Mononuclear cell (primary cell): ENCODE results near the gene CYP11A1. TPM values are rescaled to one million over a fixed set of nuclear protein-coding genes. Genes with fewer than 3 reads are reported as not detected.

ENCODE experiments used
- H3K27me3 ChIP-seq: 2 replicates; pipeline ENCODE4 v1.6.0; 2011; ENCODE audit warnings: low read length, control low read depth; ENCODE audit not compliant: insufficient read depth
- H3K4me1 ChIP-seq: 2 replicates; pipeline ENCODE4 v1.5.1; 2011; ENCODE audit warnings: mild to moderate bottlenecking, low read length, control low read depth; ENCODE audit not compliant: insufficient read depth
- H3K4me3 ChIP-seq: 2 replicates; pipeline ENCODE4 v1.5.1; 2011; ENCODE audit warnings: mild to moderate bottlenecking, low read length, moderate library complexity
- H3K9me3 ChIP-seq: 2 replicates; pipeline ENCODE4 v1.5.1; 2011; ENCODE audit warnings: low read depth, mild to moderate bottlenecking, control low read depth, low read length
- total RNA-seq: library from RNA; depleted of rRNA; stranded (reverse); fragments of >200 nt; gene quantifications from one replicate; pipeline ENCODE4 v1.2.3, GENCODE V29; 2012

The CYP11A1 gene
- total RNA-seq: 0.42 TPM

DNA sequence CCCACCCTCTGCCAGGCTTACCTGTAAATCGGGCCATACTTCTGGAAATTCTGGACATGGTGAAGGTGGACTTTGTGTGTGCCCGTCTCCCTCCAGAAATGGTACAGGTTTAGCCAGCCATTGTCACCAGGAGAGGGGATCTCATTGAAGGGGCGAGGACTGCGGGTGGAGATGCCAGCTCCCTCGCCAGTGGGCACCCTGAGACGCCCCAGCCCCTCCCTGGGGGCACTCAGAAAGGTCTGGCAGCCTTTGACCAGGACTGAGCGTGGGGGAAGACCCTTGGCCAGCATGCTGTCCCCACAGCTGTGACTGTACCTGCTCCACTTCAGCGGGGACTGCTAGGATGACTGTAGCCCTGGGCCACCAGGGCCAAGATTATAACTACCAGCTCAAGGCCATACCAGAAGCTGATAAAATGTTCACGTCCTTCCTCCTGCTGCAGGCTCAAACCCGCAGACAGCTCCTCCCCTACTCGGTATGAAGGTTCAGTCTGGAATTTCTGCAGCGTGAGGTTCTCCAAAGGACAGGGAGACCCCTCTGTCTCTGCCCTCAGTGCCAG lies at the start of gene CYP11A1:
Gene CYP11A1, minus strand, starts transcription at position 351 of the 559 bp plus-strand sequence. Its CDS starts 61 bp downstream, at position 290.
- Histone ChIP-seq H3K27me3 (peaks cover 38% of the 10 kb centered on the region), H3K4me1 (peaks cover 13% of the 10 kb centered on the region), H3K9me3 (no peaks in the 10 kb centered on the region), H3K4me3 (no peak within 1 kb of the TSS)

DNA sequence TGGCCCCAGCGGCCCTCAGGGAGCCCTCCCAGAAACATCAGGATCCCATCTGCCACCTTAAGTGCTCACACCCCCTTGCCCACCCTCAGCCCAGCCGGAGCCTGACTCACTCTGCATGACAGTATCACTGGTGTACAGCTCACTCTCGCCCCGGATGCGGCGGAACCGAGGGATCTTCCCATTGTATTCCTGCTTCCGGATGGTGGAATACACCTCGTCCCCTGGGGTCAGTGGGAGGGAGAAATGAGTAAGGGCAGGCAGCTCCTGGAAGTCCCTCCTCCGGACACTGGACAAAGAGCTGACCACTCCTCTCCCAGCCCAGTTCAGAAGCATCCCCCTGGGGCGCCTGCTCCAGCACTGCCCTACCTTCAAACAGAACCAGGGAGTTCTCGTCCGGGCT lies 49.8 kb upstream of the CYP11A1 start:
- peaks cover 7% of the 10 kb centered on the region for H3K4me1 ChIP-seq
- no peaks in the 10 kb centered on the region for H3K9me3 ChIP-seq
- H3K27me3 ChIP-seq: no peaks in the 10 kb centered on the region
- no peak overlapping the region for H3K4me3 ChIP-seq

DNA sequence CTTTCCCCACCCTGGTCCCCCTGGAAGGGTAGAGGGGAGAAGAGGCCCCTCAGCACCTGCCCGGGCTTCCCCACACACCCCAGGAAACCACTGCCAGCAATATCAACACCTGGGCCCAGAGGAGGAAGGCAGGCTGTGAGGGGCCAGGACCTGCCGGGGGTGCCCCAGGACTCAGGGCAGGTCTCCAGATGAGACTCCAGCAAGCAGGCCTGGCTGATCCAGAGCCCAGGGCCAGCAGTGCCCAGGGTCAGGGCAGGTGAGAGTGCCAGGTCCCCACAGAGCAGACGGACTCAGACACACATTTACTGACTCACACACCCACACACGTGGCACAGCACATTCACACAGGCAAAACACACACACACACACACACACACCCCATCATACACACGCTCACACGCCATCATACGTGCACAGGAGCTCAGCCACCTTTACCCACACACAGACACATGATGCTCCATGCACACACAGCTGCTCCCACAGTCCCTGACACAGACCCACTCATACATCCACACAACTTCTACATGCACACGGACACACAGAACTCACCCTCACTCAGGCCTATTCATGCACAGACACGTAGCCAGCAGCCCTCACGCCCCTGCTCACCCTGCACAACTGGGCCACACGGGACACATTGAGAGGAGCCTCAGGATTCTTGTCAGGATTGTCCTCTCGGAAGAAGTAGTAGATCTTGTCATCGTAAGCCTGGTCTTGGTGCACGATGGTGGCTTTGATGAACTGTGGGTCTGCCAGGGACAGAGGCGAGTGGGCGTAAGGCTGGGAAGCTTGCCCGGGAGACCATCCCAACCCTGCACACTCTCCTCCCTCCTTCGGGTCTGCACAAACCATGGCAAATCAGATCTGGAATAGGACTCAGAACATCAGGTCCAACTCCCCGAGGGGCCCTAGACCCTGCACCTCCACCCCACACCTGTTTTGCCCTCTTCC lies 48.8 kb upstream of the CYP11A1 start:
- Histone ChIP-seq H3K4me3 (no peak overlapping the region), H3K9me3 (no peaks in the 10 kb centered on the region), H3K27me3 (no peaks in the 10 kb centered on the region), H3K4me1 (peaks cover 7% of the 10 kb centered on the region)

DNA sequence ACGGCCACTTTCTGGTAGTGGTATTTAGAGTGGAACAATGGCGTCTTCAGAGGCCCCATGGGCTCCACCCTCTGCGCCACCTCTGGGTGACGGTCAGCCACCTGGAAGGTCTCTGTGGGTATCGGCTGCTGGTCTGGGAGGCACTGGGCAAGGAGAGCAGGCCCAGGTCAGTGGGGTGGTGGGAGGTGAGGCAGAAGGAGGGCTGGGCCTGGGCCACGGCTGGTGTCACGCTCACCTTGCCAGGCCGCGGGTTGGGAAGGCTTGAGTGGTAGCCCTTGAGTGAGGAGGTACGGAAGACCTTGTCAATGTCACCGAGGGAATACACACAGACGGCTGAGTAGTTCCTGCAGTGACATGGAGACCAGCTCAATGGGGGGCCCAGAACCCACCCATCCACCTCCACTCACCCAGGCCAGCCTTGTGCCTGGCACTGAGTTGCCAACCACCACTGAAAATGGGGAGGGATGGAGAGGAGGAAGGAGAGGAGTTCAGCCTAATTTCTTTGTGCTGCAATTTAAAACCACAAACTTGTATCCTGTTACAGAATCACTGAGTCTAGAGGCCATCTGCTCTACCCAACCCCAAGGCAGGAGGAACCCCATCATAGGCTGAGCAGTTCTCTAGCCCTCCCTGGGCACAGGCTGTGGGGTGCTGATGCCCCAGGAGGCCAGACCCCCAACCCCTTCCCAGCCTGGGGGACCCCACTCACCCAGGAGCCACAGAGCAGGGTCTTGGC lies 47.3 kb upstream of the CYP11A1 start:
- Histone ChIP-seq H3K9me3 (no peaks in the 10 kb centered on the region), H3K4me1 (no peaks in the 10 kb centered on the region), H3K4me3 (no peak overlapping the region)

DNA sequence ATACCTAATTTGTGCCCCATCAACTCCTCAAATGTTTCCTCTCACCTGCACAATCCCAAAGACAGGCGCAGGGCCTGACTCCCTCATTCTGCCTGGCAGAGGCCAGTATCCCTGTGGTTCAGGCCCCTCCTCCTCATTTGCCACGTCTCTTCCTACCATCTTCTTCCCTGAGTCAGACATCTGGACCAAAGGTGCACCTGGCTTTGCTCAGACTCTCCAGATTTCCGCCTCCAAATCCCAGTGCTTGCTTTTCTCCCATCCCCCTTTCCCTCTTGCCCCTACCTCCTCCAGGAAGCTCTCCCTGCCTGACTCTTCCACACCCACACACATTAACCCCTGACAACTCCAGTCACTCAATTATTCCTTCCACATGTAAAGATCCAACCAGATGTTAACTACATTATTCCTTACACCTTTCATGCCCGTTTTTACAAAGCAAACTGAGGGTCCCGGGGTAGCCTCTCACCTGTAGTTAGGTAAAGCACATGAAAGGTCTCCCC lies 46.7 kb upstream of the CYP11A1 start:
- Histone ChIP-seq H3K27me3 (no peaks in the 10 kb centered on the region), H3K4me1 (no peaks in the 10 kb centered on the region), H3K9me3 (no peaks in the 10 kb centered on the region), H3K4me3 (no peak overlapping the region)

More for the DNA sequence above, 47.3 kb upstream of the CYP11A1 start:
- H3K27me3 ChIP-seq: no peaks in the 10 kb centered on the region

DNA sequence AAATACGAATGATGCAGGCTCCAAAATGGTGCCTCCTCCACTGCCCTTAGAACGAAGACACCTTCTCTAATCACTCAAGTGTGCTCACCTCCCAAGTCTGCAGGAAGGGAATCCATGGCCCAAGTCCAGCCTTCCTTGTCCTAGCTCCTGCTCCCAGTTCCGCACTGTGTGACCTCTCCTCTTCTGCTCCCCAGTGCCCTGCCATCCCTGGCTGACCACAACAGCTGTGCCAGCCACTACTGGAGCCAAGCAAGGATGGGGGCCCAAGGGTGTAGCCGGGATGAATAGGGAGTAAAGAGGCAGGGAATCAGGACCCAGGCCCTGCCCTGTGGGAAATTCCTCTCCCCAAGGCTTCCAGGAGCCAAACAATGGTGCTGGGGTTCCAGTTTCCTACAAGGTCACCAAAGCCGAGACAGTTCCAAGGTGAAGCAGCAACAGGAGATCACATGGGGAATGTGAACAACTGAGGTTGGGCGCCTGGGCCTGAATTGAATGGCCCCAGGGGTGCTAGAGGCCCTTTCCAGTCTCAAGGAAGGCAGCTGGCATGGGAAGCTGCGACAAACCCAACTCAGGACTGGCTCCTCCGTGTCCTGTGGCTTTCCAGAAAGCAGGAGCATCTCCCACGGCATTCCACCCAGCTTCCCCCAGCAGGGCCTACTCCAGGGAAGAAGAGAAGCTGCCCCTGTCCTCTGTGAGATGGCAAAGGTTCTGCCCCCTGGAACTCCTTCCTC lies 46.1 kb upstream of the CYP11A1 start:
- H3K27me3 ChIP-seq: no peaks in the 10 kb centered on the region
- no peak overlapping the region for H3K4me3 ChIP-seq
- no peaks in the 10 kb centered on the region for H3K9me3 ChIP-seq
- no peaks in the 10 kb centered on the region for H3K4me1 ChIP-seq

DNA sequence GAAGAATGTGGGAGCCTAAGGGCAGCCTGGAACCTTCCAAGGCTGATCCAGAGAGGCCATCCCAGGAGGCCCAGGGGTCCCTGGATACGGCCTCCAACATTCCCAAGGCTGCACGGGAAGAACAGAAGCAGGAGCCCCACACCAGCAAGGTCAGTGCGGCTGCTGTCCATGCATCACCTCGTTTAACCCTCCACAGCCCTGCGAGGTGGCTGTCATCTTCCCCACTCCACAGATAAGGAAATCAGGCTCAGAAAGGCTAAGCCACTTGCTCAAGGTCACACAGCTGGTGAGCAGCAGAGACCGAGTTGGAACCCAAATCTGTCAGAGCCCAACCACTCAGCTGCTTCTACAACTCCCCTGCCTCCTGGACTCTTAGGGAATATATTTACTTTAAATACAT lies 44.7 kb upstream of the CYP11A1 start:
- H3K4me3 ChIP-seq: no peak overlapping the region
- H3K4me1 ChIP-seq: no peaks in the 10 kb centered on the region
- H3K27me3 ChIP-seq: no peaks in the 10 kb centered on the region
- H3K9me3 ChIP-seq: no peaks in the 10 kb centered on the region

DNA sequence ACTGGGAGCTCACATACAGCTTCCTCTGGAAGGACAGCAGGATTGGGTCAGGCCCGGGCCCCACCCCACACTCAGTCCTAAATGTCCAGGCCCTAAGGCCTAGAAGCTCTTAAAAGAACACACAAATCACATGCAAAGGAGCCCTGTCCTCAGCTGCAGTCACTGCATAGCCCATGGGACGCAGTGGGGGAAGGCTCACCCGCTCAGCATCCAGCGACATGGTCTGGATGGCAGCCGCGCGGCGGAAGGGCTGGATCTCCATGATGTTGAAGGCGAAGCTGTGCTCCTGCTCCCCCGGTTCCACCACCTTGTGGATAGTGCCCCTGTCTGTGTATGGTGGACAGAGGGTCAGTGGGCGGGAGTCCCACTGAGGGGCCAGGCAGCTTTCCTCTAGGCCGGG lies 44.2 kb upstream of the CYP11A1 start:
- Histone ChIP-seq H3K9me3 (no peaks in the 10 kb centered on the region), H3K4me3 (no peak overlapping the region)

DNA sequence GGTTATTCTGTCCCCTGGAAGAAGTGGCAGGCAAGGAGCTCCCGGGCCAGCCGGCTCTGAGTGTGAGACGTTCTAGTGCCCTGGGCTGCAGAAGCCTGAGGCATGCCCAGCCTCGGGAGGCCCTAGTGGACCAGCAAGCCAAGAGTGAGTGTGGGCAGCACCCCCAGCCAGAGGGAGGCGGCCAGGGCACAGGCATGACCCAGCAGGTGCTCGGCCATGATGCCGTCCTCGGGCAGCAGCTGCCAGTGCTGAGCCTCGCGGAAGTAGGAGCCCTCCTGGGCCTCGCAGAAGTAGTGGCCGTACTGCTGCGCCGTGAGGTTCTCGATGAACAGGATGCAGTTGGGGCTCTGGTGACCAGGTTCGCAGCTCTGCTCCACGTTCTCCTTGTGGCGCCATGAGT lies 43.1 kb upstream of the CYP11A1 start:
- Histone ChIP-seq H3K27me3 (no peaks in the 10 kb centered on the region), H3K4me1 (no peaks in the 10 kb centered on the region), H3K4me3 (no peak overlapping the region), H3K9me3 (no peaks in the 10 kb centered on the region)

More for the DNA sequence above, 44.2 kb upstream of the CYP11A1 start:
- no peaks in the 10 kb centered on the region for H3K4me1 ChIP-seq
- no peaks in the 10 kb centered on the region for H3K27me3 ChIP-seq

DNA sequence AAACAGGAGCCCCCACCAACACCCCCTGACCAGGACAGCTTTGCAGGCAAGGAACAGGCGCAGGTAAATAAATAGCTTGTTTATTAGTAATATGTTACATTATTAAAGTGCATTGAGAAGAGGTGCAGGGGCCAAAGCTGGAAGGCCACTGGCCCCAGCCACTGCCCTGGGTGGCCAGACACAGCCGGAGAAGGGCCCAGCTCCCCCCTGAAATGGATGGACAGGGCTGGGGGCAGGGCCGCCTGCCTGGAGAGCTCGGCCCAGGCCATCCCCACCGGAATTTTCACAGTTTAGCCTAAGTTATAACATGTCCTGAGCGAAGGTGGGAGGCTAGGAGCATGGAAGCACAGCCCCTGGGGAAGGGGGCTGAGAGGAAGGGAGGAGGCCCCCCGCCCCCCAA lies 41.8 kb upstream of the CYP11A1 start:
- Histone ChIP-seq H3K4me3 (no peak overlapping the region), H3K4me1 (peaks cover 4% of the 10 kb centered on the region), H3K27me3 (no peaks in the 10 kb centered on the region), H3K9me3 (no peaks in the 10 kb centered on the region)

DNA sequence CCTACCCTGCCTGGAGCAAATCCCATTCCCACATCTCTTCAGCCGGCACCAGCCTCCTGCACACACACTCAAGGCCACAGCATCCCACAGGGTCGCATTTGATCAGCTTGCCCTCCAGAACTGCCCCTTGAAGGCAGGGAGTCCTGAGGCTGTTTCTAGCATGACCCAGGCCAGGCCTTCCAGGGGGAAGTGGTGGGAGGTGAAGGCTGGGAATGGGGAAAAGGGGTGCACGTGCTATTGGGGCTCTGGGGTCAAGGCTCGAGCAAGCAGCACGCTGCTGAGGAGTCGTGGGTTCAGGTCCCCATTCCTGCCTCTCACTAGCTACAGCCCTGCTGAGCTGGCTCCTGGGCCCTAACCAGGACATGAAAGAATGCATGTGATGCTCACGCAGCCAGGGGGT lies 41.4 kb upstream of the CYP11A1 start:
- Histone ChIP-seq H3K9me3 (no peaks in the 10 kb centered on the region), H3K4me1 (peaks cover 8% of the 10 kb centered on the region), H3K4me3 (no peak overlapping the region), H3K27me3 (no peaks in the 10 kb centered on the region)

DNA sequence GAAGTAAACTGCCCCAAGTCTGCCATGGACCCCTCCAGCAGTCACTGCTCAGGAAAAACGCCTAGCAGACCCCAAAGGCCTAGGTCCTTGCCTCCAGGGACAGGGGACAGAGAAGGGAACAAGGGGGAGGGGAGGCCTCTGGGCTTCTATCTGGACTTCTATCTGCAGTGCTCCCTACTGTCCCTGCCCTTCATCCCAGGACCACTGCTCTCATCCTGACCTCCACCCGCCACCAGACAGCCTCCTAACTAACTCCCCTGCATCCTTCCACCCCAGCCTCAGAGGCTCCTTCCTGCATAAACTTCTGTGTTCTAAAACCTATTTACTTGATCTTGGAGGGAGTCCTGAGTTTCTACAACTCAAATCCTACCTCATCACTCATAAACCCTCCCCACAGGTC lies 40.9 kb upstream of the CYP11A1 start:
- H3K4me3 ChIP-seq: no peak overlapping the region
- no peaks in the 10 kb centered on the region for H3K27me3 ChIP-seq
- H3K4me1 ChIP-seq: peaks cover 13% of the 10 kb centered on the region
- no peaks in the 10 kb centered on the region for H3K9me3 ChIP-seq

DNA sequence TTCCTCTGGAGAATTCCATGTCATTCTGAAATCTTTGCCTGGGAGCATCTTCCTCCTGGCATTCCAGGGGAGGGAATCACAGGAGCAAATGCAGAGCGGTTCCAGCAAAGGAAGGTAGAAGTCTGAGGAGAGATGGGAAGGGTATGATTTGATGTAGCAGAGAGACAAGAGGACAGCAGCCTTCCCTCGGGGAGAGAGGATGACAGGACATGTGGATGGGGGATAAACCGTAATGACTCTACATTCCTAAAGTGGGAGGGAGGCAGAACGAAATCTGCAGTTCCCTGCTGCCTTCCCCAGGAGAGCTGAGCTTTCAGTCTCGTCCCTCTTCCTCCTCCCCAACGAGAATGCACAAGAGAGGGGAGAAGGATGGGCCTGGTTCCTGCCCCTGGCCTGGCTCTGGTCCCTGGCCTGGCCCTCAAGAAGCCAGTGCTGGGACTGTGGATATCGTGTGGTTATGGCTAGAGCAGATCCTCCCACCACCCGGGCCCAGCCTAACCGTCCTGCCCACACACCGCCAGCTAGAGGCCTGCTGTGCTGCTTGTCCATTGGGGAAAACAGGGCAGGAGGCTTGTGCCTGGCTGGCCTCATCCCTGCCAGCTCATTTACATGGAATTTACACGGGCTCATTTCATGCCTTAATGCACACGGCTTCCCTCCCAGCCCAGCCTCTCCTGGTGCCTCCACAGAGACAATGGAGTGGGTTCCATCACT lies 39.7 kb upstream of the CYP11A1 start:
- no peaks in the 10 kb centered on the region for H3K9me3 ChIP-seq
- no peaks in the 10 kb centered on the region for H3K27me3 ChIP-seq
- H3K4me3 ChIP-seq: no peak overlapping the region
- peaks cover 25% of the 10 kb centered on the region for H3K4me1 ChIP-seq

DNA sequence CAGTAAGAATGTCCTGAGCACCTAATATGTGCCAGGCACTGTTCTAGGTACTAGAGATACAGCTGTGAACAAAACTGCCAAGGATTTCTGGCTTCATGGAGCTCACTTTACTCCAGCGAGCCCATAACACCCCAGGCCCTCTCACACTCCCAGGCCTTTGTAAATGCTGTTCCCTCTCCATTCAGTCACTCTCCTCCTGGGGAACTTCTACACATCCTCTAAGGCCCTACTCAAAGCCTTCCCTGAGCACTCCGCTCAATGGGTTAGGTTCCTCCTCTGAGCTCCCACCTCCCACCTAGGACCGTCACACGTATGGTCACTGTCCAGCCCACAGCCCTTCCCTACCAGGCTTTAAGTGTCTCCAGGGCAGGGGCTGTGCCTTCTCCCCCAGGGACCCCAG lies 39.1 kb upstream of the CYP11A1 start:
- Histone ChIP-seq H3K4me3 (no peak overlapping the region), H3K27me3 (no peaks in the 10 kb centered on the region), H3K9me3 (no peaks in the 10 kb centered on the region), H3K4me1 (peaks cover 31% of the 10 kb centered on the region)
